ENCODE measurements around the gene USPL1.

GRCh38 chr13:30593001-30593400 lies 24.7 kb upstream of the USPL1 start:
- TF ChIP-seq CTCF (IDR thresholded peaks at IDR 0.05) (no peak), EP300 (IDR thresholded peaks at IDR 0.05) (no peak), POLR2A (IDR thresholded peaks at IDR 0.05) (no peak)

Measured in ovary (tissue), 3 donors.